Fibroblast of mammary gland (primary cell): Measurements from ENCODE around the gene GASK1A.

Experiments
- DNase-seq: peaks from one replicate; pipeline ENCODE4 v3.0.0-alpha.2; 2010; ENCODE audit warnings: low read depth
- H3K4me3 ChIP-seq: 2 replicates; pipeline ENCODE4 v1.5.1; 2011; ENCODE audit warnings: low read depth, mild to moderate bottlenecking, low read length, moderate library complexity; ENCODE audit not compliant: control insufficient read depth
- CTCF ChIP-seq: conservative IDR thresholded peaks from 2 replicates; pipeline ENCODE4 v1.5.1; 2011; ENCODE audit warnings: low read depth, low read length, inconsistent platforms; ENCODE audit not compliant: control insufficient read depth, insufficient read depth

The GASK1A gene

DNA sequence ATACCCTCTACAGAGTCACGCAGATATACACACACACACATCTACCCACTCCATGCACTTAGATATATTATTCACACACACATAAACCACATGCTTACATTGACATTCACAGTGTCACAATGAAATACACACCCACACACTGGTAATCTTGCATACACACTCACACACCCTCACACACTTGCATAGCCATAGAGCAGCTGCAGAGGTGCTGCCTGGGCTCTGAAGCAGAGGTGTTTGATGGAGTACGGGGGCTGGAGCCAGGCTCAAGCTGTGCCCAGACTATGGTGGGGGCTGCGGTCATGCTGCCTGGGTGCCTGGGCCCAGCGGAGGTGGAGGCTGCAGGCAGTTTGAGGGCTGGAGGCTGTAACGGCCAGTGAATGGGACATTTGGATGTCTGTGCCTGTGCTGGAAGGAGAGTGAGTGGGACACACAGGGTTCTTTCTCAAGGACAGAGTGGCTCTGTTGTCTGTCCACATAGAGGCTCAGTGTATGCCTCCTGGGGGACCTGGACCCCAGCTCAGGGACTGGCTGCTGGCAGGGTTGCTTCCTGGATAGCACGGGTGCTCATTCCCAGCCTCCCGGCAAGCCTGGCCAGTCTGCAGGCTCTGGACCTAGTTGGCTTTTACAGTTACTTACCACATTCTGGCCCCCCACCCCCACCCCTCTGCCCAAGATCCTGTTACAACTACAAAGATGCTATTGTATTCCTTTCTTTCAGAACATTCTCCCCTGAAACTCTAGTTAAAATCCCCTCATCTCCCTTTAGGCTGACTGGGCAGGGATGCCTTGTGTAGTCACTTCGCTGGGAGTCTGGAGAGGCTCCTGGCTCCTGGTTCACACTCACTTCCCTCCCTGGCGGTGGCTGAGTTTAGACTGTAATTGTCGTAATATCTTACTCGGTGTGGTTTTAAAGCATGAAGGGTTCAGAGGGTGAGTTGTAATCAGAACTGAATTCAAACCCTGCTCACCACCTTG is 12.5 kb downstream of the GASK1A start:
- no peak overlapping the region for H3K4me3 ChIP-seq
- no peak for DNase-seq
- TF ChIP-seq CTCF, result no peak

- DNase-seq, result no peak
- no peak overlapping the region for H3K4me3 ChIP-seq
- no peak for TF ChIP-seq CTCF
Observed at GRCh38 chr3:42994595-42994994, 15.5 kb downstream of the GASK1A start.

- no peak for TF ChIP-seq CTCF
- no peak for DNase-seq
Observed at GRCh38 chr3:42996021-42996420, 16.9 kb downstream of the GASK1A start.

GRCh38 chr3:42996633-42997075 is 17.5 kb downstream of the GASK1A start:
- no peak for DNase-seq
- H3K4me3 ChIP-seq, result no peak overlapping the region
- TF ChIP-seq CTCF, result no peak

More at GRCh38 chr3:42996021-42996420, 16.9 kb downstream of the GASK1A start:
- H3K4me3 ChIP-seq, result no peak overlapping the region

- H3K4me3 ChIP-seq, result no peak overlapping the region
- no peak for DNase-seq
- TF ChIP-seq CTCF, result no peak
Observed at GRCh38 chr3:42999212-42999611, 20.1 kb downstream of the GASK1A start.

DNA sequence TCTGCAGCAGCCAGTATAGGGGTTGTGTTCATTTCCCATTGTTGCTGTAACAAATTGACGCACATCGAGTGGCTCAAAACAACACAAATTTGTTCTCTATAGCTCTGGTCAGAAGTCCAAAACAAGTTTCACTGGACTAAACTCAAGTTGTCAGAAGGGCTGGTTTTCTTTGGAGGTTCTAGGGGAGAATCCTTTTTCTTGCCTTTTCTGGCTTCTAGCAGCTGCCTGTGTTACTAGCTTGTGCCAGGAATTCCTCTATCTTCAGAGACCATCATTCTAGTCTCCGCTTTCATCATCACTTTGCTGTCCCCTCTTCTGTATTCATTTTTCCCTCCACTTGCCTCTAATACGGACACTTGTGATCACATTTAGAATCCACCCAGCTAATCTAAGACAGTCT is 20.5 kb downstream of the GASK1A start:
- no peak overlapping the region for H3K4me3 ChIP-seq
- DNase-seq, result no peak
- TF ChIP-seq CTCF, result no peak
